Fibroblast of lung (primary cell): ENCODE data around the gene N4BP3.

Experiments used
- EZH2 ChIP-seq: IDR thresholded peaks from 2 replicates; pipeline ENCODE4 v1.5.1; 2012; ENCODE audit warnings: low read length, control low read depth, mild to moderate bottlenecking; ENCODE audit errors: missing control alignments
- TF ChIP-seq, protein P1 (sequence below), 2 donors: IDR thresholded peaks in 1 of 2; conservative IDR thresholded peaks in 1 of 2; 1 replicate in 1 of 2; 2 replicates in 1 of 2; pipeline ENCODE4 v1.5.1; 2011 to 2012; ENCODE audit warnings: low read length in 2 of 2, control low read depth in 1 of 2, inconsistent platforms in 1 of 2, low read depth in 1 of 2, mild to moderate bottlenecking in 1 of 2

DNA sequence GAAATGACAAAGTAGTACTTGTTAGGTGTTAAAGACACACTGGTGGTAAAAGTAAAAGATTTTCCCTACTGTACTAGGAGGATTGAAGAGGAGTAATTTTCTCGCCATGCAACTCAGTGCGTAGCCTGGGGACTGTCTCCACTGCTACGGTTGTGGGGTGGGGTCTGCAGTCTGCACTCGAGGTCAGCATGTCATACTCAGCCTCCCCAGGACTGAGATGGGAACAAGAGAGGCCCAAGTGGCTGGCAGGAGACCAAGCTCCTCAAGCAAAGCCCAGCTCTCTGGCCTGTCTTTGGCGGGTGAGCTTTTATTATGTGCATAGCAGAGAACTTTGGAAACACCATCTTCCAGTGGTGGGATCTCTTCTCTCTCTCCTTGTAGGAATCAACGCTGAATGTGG is 29.9 kb downstream of the N4BP3 start:
- TF ChIP-seq, protein P1, sequence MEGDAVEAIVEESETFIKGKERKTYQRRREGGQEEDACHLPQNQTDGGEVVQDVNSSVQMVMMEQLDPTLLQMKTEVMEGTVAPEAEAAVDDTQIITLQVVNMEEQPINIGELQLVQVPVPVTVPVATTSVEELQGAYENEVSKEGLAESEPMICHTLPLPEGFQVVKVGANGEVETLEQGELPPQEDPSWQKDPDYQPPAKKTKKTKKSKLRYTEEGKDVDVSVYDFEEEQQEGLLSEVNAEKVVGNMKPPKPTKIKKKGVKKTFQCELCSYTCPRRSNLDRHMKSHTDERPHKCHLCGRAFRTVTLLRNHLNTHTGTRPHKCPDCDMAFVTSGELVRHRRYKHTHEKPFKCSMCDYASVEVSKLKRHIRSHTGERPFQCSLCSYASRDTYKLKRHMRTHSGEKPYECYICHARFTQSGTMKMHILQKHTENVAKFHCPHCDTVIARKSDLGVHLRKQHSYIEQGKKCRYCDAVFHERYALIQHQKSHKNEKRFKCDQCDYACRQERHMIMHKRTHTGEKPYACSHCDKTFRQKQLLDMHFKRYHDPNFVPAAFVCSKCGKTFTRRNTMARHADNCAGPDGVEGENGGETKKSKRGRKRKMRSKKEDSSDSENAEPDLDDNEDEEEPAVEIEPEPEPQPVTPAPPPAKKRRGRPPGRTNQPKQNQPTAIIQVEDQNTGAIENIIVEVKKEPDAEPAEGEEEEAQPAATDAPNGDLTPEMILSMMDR (conservative IDR thresholded peaks at IDR 0.05 in 1 of 2, IDR thresholded peaks at IDR 0.05 in 1 of 2; ENCODE audit: low read depth in 1 of 2, low read length in 2 of 2): no peak
- TF ChIP-seq EZH2: no peak
